Measurements from ENCODE around the gene TECPR2.

The TECPR2 gene

GRCh38 chr14:102485693-102486512 lies 123.2 kb downstream of the TECPR2 start:
- DNase-seq (ENCODE audit: low read depth, low spot score): no peak

DNA sequence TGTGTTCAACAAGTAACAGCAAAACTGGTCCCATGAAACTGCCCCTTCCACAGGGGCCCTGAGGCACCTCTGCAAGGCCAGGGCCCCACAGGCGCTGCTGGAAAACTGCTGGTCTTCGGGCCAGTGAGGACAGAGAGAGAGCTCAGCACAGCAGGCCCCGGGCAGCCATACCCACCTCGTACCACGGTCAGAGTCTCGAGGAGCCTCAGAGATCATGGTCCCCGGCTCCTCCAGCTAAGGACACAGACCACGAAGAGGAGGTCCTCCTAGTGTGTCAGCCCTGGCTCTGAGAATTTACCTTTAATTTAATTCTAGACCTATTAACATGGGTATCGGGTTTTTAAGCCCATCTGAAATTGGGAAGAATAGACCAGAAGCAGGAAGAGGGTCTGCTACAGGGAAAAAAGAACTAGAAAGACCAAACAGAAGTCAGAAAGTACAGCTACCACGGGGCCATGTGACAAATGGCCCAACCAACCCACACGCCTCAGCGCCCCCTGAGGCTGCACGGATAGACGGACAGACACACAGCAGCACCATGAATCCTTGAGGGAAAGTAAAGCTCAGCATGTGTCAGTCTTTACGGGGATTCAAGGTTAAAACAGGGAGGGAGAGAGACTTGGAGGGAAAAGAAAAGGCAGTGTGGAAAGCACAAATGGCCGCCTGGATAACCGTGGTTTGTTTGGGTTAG lies 123.9 kb downstream of the TECPR2 start:
- no peak overlapping the region for H3K4me3 ChIP-seq (ENCODE audit: low read length)
- no peak for DNase-seq (ENCODE audit: low read depth, low spot score)

More at GRCh38 chr14:102485693-102486512, 123.2 kb downstream of the TECPR2 start:
- no peak overlapping the region for H3K4me3 ChIP-seq (ENCODE audit: low read length)

- no peak for DNase-seq (ENCODE audit: low read depth, low spot score)
- H3K4me3 ChIP-seq (ENCODE audit: low read length): no peak overlapping the region
These were observed 124.5 kb downstream of the TECPR2 start for GRCh38 chr14:102487204-102487577.

DNA sequence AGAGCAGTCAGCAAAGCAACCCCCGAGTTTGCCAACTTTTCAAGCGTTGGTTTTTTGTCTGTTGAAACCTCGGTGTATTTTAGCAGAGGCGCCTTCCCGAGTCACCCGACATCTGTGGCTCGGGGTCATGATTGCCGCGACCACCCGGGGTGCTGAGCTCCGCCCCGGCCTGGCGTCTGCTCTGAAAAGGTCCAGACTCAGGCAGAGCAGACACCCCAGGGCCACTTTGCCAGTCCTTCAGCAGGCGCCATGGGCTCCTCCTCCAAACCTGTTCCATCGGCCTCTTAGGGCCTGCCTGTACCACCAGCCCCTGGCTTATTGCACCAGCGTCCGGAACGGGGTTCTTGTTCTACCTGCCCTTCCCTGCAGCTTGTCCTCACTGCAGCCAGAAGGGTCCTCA lies 127.7 kb downstream of the TECPR2 start:
- DNase-seq (ENCODE audit: low read depth, low spot score): no peak

DNA sequence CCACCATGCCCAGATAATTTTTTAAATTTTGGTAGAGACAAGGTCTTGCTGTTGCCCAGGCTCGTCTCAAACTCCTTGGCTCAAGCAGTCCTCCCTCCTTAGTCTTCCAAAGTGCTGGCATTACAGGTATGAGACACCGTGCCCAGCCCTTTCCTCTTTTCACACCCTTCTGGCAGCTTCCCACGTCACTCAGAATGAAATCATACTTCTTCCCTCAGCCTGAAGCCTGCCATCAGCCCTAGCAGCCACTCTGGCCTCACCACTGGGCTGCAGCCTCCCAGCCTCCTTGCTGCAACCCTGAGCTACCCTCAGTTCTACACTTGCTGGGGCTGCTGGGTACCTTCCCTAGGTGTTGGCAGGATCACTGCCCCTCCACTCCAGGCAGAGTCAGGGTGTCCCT lies 128.6 kb downstream of the TECPR2 start:
- DNase-seq (ENCODE audit: low read depth, low spot score): no peak
- H3K4me3 ChIP-seq (ENCODE audit: low read length): no peak overlapping the region

More for the DNA sequence above, 127.7 kb downstream of the TECPR2 start:
- no peak overlapping the region for H3K4me3 ChIP-seq (ENCODE audit: low read length)

DNA sequence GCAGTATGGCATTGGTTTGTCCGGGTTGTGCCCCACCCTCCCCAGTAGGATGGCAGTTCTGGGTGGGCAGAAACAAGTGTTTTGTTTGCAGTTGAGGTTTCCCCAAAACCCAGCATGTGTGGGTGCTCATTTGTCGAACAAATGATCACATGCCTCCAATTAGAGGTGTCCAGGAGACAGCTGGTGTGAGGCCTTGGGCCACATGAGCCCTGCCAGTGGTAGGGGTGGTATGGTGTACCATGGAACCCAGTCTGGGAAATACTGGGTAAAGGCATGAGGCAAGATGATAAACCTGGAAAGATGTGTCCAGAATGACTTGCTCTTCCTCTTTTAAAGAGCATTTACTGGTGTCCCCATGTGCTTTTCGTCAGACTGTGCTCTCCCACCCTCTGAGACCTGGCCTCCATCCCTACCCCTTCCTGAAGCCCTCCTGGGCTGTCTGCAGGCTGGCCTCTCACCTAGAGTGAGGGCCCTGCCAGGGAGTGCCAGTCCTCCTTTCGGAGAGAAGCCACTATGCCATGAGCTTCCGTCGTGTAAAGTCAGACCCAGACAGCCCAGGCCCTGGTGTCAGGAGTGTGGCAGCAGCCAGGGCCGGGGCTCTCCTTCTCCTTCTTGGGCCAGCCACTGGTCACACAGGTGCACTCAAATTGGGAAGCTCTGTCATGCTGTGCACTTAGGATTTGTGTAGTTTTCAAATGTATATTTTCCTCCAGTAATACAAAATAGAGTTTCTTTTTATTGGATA lies 129.2 kb downstream of the TECPR2 start:
- DNase-seq (ENCODE audit: low read depth, low spot score): no peak
- no peak overlapping the region for H3K4me3 ChIP-seq (ENCODE audit: low read length)

DNA sequence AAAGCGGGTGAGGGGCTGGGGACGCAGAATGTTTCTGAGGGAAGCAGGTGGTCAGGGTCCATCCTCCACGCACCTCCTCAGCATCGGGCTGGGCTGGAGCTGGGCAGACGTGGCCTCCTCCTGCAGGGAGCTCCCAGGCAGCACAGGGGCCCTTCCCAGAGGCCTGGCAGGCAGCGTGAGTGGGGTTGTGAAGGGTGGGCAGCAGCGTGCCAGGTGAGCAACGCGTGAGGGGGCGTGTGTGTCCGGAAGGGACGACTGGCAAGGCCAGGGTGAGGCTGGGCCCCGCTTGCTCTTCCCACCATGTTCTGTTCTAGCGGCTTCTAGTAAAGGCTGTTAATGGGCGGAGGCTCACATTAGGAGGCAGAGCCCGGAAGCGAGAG lies 129.8 kb downstream of the TECPR2 start:
- H3K4me3 ChIP-seq (ENCODE audit: low read length): no peak overlapping the region
- DNase-seq (ENCODE audit: low read depth, low spot score): no peak

DNA sequence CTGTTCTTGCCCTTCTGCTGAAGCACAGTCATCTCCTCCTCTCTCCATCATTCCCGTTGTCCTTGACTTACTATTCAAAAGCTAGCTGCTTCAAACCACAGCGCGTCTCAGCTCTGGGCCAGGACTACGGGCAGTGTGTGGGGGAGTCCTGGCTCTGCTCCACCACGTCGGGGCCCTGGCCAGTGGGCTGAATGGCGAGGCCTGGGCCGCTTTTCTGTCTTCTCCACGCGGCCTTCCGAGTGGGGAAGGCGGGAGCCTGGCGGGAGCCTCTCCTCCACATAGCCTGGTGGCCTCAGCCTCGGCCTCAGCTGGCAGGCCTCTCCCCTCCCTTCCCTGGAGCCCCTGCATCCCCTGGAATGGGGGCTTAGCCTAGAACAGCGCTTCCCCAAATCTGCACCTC lies 130.4 kb downstream of the TECPR2 start:
- DNase-seq (ENCODE audit: low read depth, low spot score): no peak
- H3K4me3 ChIP-seq (ENCODE audit: low read length): no peak overlapping the region

- no peak overlapping the region for H3K4me3 ChIP-seq (ENCODE audit: low read length)
- DNase-seq (ENCODE audit: low read depth, low spot score): no peak
These were observed 130.8 kb downstream of the TECPR2 start for GRCh38 chr14:102493585-102493984.

GRCh38 chr14:102495491-102496330 lies 133.0 kb downstream of the TECPR2 start:
- no peak for DNase-seq (ENCODE audit: low read depth, low spot score)
- H3K4me3 ChIP-seq (ENCODE audit: low read length): no peak overlapping the region

- DNase-seq (ENCODE audit: low read depth, low spot score): no peak
- no peak overlapping the region for H3K4me3 ChIP-seq (ENCODE audit: low read length)
These were observed 133.6 kb downstream of the TECPR2 start for GRCh38 chr14:102496331-102496691.

GRCh38 chr14:102496958-102497744 lies 134.4 kb downstream of the TECPR2 start:
- no peak overlapping the region for H3K4me3 ChIP-seq (ENCODE audit: low read length)
- no peak for DNase-seq (ENCODE audit: low read depth, low spot score)

DNA sequence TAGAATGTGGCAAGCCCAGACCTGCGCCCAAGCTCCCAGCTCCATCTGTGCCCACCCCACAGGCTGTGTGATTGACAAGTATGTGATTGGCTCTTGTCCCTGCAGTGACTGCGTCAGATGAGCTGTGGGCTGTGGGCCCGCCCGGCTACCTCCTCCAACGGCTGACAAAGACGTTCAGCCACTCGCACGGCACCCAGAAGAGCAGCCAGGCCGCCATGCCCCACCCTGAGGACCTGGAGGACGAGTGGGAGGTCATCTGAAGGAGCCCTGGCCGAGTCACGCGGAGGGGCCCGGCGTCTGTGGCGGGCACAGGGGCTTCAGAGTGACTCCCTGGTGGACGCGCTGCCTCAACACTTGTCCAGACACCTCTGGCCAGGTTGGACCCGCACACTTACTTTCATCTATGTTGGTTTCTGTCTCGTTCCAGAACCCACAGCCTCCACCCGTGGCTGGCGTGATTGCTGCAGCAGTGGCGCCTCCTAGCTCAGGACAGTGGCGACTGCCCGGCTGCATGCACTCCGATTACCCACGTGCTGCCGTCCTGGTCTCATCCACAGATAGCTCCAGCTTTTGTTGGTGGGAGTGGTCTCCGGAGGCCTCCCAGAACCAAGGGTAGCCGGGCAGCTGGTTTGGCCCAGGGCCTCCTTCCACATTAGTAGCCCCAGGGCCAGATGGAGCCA lies 135.4 kb downstream of the TECPR2 start:
- no peak overlapping the region for H3K4me3 ChIP-seq (ENCODE audit: low read length)
- DNase-seq (ENCODE audit: low read depth, low spot score): no peak

DNA sequence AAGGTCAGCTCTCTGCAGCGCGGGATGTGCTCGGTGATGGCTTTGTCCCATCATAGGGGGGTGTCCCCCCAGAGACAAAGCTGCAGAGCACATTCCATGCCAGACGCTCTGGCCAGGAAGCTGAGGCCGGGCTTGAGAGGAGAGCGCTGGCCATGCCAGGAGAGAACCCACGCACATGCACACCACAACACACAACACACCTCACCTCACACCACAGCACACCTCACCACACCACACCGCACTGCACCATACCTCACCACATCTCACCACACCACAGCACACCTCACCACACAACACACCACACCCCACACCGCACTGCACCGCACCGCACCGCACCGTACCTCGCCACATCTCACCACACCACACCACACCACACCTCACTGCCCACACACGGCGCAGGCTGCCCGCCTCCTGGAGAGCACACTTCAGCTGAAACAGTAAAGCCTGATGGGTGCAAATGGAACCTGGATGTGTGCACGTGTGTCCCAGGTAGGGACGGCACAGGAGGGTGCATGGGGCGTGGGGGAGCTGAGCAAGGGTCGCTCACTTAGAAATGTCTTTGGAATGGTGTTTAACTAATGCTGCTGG lies 136.0 kb downstream of the TECPR2 start:
- DNase-seq (ENCODE audit: low read depth, low spot score): no peak
- H3K4me3 ChIP-seq (ENCODE audit: low read length): no peak overlapping the region

DNA sequence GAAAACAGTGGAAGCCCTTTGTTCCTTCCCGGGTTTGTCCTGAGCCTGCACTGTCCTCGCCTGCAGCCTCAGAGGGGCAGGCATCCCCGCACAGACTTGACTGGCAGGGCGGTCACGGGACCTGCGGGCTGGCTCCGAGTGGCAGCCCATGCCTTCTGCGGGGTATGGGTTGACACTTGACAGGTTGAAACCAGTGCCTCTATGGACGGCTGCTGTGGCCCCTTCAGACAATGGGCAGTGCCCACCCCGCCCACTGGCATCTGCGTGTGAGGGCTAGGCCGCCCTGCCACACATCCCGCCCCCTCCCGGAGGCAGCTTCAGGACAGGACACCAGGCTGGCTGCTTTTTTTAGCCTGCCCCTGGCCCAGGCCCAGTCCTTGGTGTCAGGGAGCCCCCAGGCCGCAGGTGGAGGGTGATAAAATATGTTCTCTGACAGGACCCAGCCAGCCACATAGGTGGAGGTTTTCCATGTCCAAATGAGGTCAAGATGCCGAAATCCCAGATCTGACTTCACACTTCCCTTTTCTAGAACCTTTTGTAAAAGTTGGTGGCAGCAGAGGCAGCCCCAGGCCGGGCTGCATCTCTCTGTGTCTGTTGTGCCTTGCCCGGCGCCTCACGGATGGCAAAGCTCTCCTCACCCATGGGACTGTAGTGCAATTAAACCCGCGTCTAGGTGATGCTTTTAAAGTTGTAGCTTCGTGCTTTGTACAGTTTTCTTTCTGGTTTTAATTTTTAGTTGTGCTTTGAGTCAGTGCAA lies 136.8 kb downstream of the TECPR2 start:
- no peak for DNase-seq (ENCODE audit: low read depth, low spot score)
- no peak overlapping the region for H3K4me3 ChIP-seq (ENCODE audit: low read length)

- H3K4me3 ChIP-seq (ENCODE audit: low read length): no peak overlapping the region
- DNase-seq (ENCODE audit: low read depth, low spot score): no peak
These were observed 137.5 kb downstream of the TECPR2 start for GRCh38 chr14:102500158-102500662.

DNA sequence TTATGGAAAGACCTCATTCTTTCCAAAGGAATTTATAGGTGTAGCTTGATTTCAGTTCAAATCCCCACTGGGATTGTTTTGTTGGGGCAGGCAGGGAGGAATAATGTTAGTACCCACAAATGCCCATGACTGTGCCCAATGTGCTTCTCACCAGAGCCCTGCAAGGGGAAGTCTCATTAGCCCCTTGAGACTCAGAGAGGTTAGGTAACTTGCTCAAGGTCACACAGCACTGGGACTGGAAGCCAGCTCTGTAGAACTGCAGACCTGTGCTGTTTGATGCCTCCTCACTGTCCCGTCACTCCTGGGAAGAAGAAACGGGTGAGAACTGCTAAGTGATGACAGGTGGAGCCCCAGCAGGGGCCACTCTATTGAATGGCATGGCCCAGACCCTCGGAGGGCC lies 138.0 kb downstream of the TECPR2 start:
- no peak overlapping the region for H3K4me3 ChIP-seq (ENCODE audit: low read length)
- no peak for DNase-seq (ENCODE audit: low read depth, low spot score)

Measured in Jurkat, Clone E6-1 (cell line).